Measurements from ENCODE around the gene GDF9. TPM values are rescaled to one million over a fixed set of nuclear protein-coding genes. Genes with fewer than 3 reads are reported as not detected.

GDF9 gene
- total RNA-seq, 1 experiment from 2014 or later: 0.42 TPM

DNA sequence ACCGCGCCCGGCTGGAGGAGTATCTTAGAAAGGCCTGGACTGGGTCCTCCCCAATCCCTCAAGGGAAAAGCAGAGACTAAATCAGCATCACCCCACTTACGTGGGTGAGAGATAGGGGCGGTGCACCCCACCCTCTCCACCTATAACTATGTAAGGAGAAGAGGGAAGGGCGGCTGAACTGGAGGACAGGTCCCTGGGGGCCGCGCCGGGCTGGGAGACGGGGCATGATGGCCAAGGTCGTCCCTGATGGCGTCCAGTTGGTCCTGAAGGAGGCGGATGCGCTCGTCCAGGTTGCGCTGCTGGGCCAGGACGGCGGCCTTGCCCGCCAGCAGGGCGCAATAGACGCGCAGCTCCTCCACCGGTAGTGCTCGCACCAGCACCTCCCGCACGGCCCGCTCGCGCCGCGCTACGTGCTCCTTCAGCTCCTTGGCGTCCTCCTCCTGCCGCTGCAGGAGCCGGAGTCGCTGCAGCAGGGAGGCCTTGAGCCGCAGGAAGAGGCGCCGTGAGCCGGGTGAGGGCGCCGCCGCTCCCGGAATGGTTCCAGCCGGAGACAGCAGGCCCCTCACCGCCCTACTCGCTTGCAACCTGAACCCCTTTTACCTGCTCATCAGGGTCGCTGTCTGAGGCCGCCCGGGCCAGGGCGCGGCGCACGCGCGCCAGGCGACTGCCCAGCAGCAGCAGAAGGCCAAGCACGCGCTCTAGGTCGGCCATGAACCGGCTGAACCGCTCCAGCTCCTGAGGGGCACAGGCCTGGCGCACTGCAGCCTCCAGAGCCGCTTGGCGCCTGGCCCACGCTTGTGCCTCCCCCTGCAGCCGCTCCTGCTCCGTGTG lies 43.4 kb downstream of the GDF9 start (continued):
- TF ChIP-seq ETV6 (CRISPR knock-in tag; IDR thresholded peaks at IDR 0.05) (peak; percentile 91), CBFB (CRISPR knock-in tag; IDR thresholded peaks at IDR 0.05; ENCODE audit: low read depth) (0 out of 2 replicates have a peak, but pooled peaks have one; percentile 66), NFE2L1 (CRISPR knock-in tag; IDR thresholded peaks at IDR 0.05) (peak; percentile 73), CREB1 (CRISPR knock-in tag; IDR thresholded peaks at IDR 0.05) (no peak; the same call in 1 of the 2 replicates), ZNF671 (CRISPR knock-in tag; IDR thresholded peaks at IDR 0.05) (no peak), CREM (CRISPR knock-in tag; IDR thresholded peaks at IDR 0.05) (peak; percentile 82), SMAD4 (CRISPR knock-in tag; IDR thresholded peaks at IDR 0.05) (no peak), NFATC4 (CRISPR knock-in tag; IDR thresholded peaks at IDR 0.05) (no peak), FOXK1 (CRISPR knock-in tag; IDR thresholded peaks at IDR 0.05) (peak; percentile 87; the same call in 1 of the 2 replicates), ELF4 (CRISPR knock-in tag; IDR thresholded peaks at IDR 0.05; ENCODE audit: low read depth) (peak; percentile 60; the same call in 1 of the 2 replicates), ZNF396 (CRISPR knock-in tag; IDR thresholded peaks at IDR 0.05; ENCODE audit: borderline replicate concordance) (no peak), ZNF138 (CRISPR knock-in tag; conservative IDR thresholded peaks at IDR 0.05) (peak; percentile 69; the same call in 1 of the 2 replicates), SMAD3 (CRISPR knock-in tag; IDR thresholded peaks at IDR 0.05; ENCODE audit: borderline replicate concordance) (peak; percentile 76; the same call in 1 of the 2 replicates), OVOL2 (CRISPR knock-in tag; IDR thresholded peaks at IDR 0.05; ENCODE audit: borderline replicate concordance) (no peak), JAZF1 (CRISPR knock-in tag; IDR thresholded peaks at IDR 0.05) (no peak), PRRX2 (CRISPR knock-in tag; IDR thresholded peaks at IDR 0.05) (no peak), NR3C1 (CRISPR knock-in tag; conservative IDR thresholded peaks at IDR 0.05; ENCODE audit: low read depth) (peak; percentile 44; the same call in 1 of the 2 replicates)
- TF ChIP-seq, protein P1, sequence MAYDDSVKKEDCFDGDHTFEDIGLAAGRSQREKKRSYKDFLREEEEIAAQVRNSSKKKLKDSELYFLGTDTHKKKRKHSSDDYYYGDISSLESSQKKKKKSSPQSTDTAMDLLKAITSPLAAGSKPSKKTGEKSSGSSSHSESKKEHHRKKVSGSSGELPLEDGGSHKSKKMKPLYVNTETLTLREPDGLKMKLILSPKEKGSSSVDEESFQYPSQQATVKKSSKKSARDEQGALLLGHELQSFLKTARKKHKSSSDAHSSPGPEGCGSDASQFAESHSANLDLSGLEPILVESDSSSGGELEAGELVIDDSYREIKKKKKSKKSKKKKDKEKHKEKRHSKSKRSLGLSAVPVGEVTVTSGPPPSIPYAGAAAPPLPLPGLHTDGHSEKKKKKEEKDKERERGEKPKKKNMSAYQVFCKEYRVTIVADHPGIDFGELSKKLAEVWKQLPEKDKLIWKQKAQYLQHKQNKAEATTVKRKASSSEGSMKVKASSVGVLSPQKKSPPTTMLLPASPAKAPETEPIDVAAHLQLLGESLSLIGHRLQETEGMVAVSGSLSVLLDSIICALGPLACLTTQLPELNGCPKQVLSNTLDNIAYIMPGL (CRISPR knock-in tag; IDR thresholded peaks at IDR 0.05): peak; percentile 99
- TF ChIP-seq, protein P2, sequence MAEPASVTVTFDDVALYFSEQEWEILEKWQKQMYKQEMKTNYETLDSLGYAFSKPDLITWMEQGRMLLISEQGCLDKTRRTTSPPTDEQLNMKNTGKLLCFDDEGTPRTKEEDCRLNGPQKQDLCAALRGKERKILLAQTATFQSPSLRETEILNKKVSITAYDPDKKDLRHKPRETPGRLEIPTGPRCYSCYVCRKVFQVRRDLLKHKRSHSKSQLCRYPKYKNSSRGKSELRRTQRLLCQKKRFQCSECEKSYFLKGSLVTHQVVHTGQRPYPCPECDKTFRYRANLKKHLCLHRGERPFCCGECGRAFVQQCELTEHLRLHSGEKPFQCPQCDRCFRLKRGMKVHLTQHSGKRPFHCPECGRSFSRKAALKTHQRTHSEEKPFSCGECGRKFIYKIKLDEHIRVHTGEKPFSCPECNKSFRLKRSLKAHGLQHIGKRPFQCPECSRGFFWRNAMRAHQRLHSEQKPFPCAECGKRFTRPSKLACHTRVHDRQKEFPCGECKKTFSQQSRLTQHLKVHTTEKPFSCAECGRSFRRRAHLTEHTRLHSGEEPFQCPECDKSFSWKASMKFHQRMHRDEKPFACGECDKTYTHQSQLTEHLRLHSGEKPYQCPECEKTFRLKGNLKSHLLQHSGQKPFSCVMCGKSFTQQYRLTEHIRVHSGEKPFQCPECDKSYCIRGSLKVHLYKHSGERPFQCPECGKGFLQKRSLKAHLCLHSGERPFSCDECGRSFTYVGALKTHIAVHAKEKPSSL (CRISPR knock-in tag; conservative IDR thresholded peaks at IDR 0.05): no peak
- TF ChIP-seq, protein P3, sequence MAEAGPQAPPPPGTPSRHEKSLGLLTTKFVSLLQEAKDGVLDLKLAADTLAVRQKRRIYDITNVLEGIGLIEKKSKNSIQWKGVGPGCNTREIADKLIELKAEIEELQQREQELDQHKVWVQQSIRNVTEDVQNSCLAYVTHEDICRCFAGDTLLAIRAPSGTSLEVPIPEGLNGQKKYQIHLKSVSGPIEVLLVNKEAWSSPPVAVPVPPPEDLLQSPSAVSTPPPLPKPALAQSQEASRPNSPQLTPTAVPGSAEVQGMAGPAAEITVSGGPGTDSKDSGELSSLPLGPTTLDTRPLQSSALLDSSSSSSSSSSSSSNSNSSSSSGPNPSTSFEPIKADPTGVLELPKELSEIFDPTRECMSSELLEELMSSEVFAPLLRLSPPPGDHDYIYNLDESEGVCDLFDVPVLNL (CRISPR knock-in tag; IDR thresholded peaks at IDR 0.05; ENCODE audit: borderline replicate concordance, low read depth): peak; percentile 70; the same call in 1 of the 2 replicates
- TF ChIP-seq, protein P4, sequence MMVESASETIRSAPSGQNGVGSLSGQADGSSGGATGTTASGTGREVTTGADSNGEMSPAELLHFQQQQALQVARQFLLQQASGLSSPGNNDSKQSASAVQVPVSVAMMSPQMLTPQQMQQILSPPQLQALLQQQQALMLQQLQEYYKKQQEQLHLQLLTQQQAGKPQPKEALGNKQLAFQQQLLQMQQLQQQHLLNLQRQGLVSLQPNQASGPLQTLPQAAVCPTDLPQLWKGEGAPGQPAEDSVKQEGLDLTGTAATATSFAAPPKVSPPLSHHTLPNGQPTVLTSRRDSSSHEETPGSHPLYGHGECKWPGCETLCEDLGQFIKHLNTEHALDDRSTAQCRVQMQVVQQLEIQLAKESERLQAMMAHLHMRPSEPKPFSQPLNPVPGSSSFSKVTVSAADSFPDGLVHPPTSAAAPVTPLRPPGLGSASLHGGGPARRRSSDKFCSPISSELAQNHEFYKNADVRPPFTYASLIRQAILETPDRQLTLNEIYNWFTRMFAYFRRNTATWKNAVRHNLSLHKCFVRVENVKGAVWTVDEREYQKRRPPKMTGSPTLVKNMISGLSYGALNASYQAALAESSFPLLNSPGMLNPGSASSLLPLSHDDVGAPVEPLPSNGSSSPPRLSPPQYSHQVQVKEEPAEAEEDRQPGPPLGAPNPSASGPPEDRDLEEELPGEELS (CRISPR knock-in tag; IDR thresholded peaks at IDR 0.05): peak; percentile 96
- TF ChIP-seq, protein P5, sequence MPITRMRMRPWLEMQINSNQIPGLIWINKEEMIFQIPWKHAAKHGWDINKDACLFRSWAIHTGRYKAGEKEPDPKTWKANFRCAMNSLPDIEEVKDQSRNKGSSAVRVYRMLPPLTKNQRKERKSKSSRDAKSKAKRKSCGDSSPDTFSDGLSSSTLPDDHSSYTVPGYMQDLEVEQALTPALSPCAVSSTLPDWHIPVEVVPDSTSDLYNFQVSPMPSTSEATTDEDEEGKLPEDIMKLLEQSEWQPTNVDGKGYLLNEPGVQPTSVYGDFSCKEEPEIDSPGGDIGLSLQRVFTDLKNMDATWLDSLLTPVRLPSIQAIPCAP (CRISPR knock-in tag; IDR thresholded peaks at IDR 0.05): no peak; the same call in 1 of the 2 replicates
- TF ChIP-seq, protein P6, sequence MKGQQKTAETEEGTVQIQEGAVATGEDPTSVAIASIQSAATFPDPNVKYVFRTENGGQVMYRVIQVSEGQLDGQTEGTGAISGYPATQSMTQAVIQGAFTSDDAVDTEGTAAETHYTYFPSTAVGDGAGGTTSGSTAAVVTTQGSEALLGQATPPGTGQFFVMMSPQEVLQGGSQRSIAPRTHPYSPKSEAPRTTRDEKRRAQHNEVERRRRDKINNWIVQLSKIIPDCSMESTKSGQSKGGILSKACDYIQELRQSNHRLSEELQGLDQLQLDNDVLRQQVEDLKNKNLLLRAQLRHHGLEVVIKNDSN (CRISPR knock-in tag; IDR thresholded peaks at IDR 0.05): peak; percentile 50; the same call in 1 of the 2 replicates
- TF ChIP-seq, protein P7, sequence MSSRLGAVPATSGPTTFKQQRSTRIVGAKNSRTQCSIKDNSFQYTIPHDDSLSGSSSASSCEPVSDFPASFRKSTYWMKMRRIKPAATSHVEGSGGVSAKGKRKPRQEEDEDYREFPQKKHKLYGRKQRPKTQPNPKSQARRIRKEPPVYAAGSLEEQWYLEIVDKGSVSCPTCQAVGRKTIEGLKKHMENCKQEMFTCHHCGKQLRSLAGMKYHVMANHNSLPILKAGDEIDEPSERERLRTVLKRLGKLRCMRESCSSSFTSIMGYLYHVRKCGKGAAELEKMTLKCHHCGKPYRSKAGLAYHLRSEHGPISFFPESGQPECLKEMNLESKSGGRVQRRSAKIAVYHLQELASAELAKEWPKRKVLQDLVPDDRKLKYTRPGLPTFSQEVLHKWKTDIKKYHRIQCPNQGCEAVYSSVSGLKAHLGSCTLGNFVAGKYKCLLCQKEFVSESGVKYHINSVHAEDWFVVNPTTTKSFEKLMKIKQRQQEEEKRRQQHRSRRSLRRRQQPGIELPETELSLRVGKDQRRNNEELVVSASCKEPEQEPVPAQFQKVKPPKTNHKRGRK (CRISPR knock-in tag; IDR thresholded peaks at IDR 0.05; ENCODE audit: borderline replicate concordance): 0 out of 2 replicates have a peak, but pooled peaks have one; percentile 35
- TF ChIP-seq, protein P8, sequence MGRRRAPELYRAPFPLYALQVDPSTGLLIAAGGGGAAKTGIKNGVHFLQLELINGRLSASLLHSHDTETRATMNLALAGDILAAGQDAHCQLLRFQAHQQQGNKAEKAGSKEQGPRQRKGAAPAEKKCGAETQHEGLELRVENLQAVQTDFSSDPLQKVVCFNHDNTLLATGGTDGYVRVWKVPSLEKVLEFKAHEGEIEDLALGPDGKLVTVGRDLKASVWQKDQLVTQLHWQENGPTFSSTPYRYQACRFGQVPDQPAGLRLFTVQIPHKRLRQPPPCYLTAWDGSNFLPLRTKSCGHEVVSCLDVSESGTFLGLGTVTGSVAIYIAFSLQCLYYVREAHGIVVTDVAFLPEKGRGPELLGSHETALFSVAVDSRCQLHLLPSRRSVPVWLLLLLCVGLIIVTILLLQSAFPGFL (CRISPR knock-in tag; IDR thresholded peaks at IDR 0.05; ENCODE audit: borderline replicate concordance): no peak
- TF ChIP-seq, protein P9, sequence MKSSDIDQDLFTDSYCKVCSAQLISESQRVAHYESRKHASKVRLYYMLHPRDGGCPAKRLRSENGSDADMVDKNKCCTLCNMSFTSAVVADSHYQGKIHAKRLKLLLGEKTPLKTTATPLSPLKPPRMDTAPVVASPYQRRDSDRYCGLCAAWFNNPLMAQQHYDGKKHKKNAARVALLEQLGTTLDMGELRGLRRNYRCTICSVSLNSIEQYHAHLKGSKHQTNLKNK (CRISPR knock-in tag; IDR thresholded peaks at IDR 0.05): no peak
